HEK293 (cell line): ENCODE results near the gene NGB.

Source experiments
- CTCF ChIP-seq: fragments of 450-650 bp; formaldehyde crosslinking; IDR thresholded peaks from 2 replicates; pipeline ENCODE4 v1.5.1; 2016; ENCODE audit warnings: missing biosample characterization, missing genetic modification characterization
- SETDB1 ChIP-seq: IDR thresholded peaks from one replicate; pipeline ENCODE4 v1.6.1; 2017; ENCODE audit warnings: mild to moderate bottlenecking, low read length, moderate library complexity, mixed read lengths; ENCODE audit not compliant: insufficient read length
- ZBTB11 ChIP-seq: fragments of 450-650 bp; formaldehyde crosslinking; conservative IDR thresholded peaks from 2 replicates; pipeline ENCODE4 v1.5.1; 2016; ENCODE audit warnings: low read depth, missing biosample characterization, missing genetic modification characterization
- ZNF169 ChIP-seq: fragments of 450-650 bp; formaldehyde crosslinking; IDR thresholded peaks from 2 replicates; pipeline ENCODE4 v1.5.1; 2016; ENCODE audit warnings: missing biosample characterization, missing genetic modification characterization
- ZNF473 ChIP-seq: fragments of 450-650 bp; formaldehyde crosslinking; IDR thresholded peaks from 2 replicates; pipeline ENCODE4 v1.5.1; 2017; ENCODE audit warnings: missing biosample characterization, missing genetic modification characterization
- ZNF510 ChIP-seq: fragments of 450-650 bp; formaldehyde crosslinking; IDR thresholded peaks from 2 replicates; pipeline ENCODE4 v1.5.1; 2018; ENCODE audit warnings: mild to moderate bottlenecking, missing genetic modification characterization, missing biosample characterization; ENCODE audit not compliant: insufficient replicate concordance
- ZNF513 ChIP-seq: fragments of 450-650 bp; IDR thresholded peaks from 2 replicates; pipeline ENCODE4 v1.5.1; 2018; ENCODE audit warnings: missing biosample characterization, missing genetic modification characterization
- ZNF560 ChIP-seq: fragments of 450-650 bp; formaldehyde crosslinking; IDR thresholded peaks from 2 replicates; pipeline ENCODE4 v1.5.1; 2017; ENCODE audit warnings: missing biosample characterization, missing genetic modification characterization, borderline replicate concordance
- ZNF660 ChIP-seq: fragments of 450-650 bp; IDR thresholded peaks from 2 replicates; pipeline ENCODE4 v1.5.1; 2018; ENCODE audit warnings: missing biosample characterization, mild to moderate bottlenecking, missing genetic modification characterization
- ZNF76 ChIP-seq: fragments of 450-650 bp; formaldehyde crosslinking; IDR thresholded peaks from 2 replicates; pipeline ENCODE4; 2016; ENCODE audit warnings: low read depth, missing biosample characterization, missing genetic modification characterization, borderline replicate concordance

- TF ChIP-seq CTCF (tag by site-specific recombination) (no peak), ZNF510 (tag by site-specific recombination) (no peak), SETDB1 (no peak), ZNF473 (tag by site-specific recombination) (no peak), ZNF169 (no peak), ZNF560 (tag by site-specific recombination) (no peak), ZNF76 (no peak), ZNF660 (tag by site-specific recombination) (no peak), ZBTB11 (tag by site-specific recombination) (no peak), ZNF513 (tag by site-specific recombination) (no peak)
Measured at GRCh38 chr14:77309131-77309530, 38.1 kb upstream of the NGB start.
